Inflammatory macrophage (primary cell): ENCODE data around the gene MGAT4B.

ENCODE experiments used
- DNase-seq, 2 donors: peaks; one replicate each; pipeline ENCODE4 v3.0.0-alpha.2; 2020 to 2022

Gene MGAT4B

DNA sequence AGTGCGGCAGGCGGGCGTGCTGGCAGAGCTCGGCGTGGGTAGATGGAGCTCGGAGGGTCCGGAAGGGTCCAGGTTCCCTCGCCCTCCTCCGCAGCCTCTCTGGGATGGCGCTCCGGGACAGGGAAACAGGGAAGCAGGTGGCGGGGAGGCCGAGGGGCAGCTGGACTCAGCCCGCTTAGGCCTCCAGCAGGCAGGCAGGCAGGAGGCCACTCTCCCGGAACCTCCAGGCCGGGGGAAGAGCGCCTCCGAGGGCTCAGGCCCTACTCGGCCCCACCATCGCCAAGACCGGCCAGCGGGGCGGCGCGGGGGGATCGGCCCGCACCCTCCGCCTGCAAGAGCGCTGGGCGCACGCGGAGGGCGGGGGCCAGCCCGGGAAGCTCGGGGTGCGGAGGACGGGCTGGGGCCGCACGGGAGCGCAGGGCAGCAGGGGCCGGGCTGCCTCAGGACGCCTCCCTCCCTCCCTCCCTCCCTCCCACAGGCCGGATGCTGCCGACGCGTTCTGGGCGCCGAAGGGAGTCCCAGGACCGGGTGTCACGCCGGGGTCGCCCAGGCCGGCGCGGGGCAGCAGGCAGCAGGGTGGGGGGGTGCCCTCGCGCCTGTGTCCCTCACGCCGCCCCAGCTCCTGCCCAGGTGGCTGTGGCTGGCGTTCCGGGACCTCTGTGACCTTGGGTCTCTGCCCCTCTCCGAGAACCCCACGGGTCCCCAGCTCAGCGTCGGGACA lies 977 bp downstream of the MGAT4B start:
- peak; percentile 43 to 56 for DNase-seq

DNA sequence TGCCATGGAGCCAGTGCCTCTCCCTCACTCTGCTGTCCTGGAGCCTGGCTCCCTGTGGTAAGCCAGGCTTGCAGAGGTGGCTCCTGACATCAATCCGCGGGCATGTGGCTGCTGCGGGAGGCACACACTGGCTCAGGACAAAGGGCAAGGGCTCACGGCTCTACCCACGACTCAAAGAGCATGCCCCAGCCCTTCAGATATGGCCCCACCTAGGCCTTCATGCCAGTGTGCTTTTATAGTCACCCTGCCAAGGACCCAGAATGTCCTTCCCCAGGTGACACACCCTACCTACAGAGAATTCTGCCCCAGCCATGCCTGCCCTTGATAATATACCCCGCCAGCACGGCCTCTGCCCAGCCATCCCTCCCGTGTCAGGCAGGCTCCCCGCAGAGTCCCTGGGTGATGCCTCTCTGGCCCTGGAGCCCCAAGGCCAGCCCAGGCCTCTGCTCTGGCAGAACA lies 1.6 kb downstream of the MGAT4B start:
- DNase-seq = no peak

DNA sequence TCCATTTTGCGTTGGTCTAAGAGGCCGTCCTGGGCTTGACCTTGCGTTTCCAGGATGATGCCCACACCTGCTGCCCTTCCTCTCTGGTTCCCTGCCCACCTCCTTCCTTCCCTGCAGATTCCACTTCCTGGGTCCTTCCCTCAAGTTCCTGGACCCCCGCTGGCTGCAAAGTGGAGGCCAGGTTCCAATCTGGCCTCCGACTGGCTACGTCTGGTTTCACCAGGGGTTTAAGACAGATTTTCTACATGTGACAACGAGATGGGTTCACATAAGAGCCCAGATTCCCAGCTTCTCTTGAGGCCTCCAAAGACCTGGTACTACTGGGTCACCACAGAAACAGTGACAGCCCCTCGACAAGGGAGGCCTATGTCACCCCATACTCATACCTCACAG lies 2.1 kb downstream of the MGAT4B start:
- no peak for DNase-seq

DNA sequence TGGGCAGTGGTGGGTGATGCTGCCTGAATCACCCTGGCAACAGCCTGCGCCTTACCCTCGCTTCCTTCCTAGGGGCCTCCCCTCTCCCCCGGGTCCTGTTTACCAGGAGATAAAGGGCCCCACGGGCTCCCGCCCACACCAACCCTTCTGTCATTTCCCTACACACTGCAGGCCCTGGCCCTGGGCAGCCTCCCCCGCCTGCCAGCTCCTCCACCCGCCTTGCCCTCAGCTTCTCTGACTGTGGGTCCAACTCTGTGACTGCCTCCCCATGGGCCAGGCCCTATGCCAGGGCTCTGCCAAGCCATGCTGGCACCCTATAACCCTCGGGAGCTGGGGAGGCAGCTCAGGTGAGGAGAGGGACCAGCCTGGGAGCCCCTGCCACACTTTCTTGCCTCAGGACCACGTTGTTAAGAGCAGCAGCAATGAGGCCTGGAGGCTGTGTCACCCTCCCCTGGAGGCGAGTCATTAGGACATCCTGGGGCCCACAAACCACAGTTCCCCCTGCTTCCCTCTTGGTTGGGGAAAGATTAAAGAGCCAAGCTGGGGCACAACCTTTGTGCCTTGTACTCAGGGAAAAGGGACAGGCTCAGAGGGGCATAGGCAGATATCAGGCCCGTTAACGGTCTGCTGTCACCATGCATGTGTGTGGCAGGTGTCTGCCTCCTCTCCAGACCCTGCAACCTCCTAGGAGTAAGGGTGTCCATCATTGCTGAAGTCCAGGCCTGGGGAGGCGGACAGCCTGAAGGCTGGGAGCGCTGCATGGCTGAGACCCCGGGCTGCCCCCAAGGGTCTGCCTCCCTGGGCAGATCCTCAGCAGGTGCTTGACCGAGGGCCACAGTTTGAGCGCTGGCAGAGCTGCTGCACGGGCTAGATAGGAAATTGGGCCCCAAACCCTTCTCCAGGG lies 2.8 kb downstream of the MGAT4B start:
- DNase-seq = peak; percentile 76 to 87

DNA sequence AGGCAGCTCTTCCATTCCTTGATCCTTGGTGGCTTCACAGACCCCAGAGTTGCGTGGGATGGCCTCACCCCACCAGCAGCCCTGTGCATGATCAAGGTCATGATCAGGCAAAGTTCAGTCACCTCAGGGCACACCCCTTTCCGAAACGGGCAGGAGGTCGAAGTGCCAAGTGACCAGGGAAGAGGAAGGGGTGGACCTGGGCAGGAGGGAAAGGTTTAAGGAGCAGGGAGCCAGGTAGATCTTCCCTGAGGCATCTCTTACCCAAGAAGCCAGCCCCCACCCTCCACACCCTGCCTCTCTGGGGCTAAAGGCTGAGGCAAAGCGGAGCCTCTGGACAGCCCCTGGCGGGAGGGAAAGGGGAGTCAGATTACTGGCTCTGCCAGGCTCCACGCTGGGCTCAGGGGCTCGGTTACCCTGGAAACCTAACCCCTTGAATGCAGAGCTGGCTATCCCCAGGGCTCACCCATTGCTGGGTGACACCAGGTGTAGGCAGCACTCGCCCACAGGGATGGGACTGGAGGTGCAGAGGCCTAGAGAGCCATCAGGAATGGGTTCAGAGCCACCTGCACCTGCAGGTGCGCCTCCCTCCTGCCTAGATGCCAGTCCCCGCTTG lies 3.6 kb downstream of the MGAT4B start:
- no peak for DNase-seq

DNA sequence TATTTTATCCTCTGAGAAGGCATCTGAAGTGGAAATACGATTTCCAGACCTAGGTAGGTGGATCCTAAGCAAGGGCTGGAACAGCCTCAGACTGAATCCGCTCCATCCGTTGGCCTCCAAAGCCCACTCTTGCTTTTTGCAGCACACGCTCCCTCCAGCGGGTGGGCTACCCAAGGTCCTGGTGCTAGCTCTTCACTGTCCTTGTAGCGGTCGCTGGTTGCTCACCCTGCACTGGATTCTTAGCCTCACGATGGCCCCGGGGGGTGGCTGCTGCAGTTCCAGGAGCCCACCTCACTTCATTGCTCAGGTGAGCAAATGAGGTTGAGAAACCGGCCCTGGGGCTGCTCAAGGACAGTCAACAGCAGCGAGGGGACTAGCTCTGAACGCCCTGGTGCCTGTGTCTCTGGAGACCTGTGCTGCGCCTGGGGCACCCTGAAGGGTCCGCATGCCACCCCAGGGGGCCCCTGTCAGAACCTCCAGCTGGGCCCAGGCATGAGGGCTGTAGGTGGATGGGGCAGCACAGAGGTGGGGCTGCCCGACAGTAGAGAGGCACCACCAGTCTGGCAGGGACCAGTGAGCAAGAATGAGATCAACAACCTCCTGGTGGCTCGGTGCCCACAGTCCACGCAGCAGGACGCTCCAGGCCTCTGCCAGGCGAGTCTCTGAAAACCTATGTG lies 4.3 kb downstream of the MGAT4B start:
- DNase-seq = no peak

DNA sequence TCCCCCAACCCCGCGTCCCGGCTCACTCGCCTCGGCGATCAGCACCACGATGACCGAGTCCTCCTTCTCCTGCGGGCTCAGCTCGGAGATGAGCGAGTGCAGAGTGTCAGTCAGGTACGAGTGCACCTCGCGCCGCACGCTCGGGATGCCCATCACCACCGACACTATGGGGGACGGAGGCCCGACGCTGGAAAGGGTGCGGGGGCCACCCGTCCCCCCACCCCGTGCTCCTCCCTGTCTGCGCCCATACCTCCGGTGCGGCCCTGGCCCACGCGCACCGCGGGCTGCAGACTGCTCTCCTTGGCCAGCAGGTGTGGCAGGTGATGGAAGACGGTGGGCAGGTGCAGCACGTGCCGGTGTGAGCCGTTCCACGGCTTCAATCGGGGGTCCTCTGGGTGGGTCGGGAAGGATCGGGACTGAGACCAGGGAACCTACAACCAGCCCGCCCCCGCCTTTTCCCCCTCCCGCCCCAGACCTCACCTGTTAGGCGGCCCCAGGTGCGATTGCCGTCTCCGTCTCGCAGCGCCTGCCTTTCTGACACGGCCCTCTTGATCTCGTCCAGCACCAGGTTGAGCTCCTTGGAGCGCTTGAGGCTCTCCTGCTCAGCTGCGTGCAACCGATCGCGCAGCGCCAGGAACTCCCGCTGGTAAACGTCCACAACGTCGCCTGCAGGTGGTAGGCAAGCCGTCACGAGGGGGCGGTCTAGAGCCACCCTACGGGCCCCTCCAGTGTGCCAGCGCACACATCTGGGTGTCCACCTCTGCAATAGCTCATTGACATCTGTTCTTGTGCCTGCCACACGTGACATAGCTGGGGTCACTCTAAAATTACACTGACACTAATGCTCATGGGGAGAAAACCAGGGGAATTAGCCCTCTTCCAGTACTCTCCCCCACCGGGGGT lies 5.1 kb downstream of the MGAT4B start:
- DNase-seq = peak; percentile 77 to 78

DNA sequence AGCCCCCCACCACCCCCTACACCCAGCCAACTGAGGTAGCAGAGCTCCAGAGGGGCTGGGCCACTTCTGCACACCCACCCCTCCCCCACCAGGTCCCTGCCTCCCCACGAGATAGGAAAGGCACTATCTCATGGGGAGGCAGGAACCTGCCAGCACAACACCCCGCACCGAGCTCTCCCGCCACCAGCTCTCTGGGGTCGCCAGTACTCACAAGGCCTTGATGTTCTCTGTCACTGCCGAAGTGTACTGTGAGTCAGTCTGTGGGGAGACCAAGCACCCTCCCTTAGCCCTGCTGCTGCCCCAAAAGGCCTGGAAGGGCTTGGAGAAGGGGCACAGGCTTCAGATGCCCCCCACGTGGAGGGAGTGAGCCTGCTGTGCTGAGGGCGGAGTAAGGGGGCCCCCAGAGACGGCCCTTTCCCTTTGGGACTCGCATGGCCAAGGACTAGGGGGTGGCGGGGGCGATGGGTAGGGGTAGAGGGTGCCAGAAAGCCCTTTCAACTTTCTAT lies 5.9 kb downstream of the MGAT4B start:
- DNase-seq = no peak

DNA sequence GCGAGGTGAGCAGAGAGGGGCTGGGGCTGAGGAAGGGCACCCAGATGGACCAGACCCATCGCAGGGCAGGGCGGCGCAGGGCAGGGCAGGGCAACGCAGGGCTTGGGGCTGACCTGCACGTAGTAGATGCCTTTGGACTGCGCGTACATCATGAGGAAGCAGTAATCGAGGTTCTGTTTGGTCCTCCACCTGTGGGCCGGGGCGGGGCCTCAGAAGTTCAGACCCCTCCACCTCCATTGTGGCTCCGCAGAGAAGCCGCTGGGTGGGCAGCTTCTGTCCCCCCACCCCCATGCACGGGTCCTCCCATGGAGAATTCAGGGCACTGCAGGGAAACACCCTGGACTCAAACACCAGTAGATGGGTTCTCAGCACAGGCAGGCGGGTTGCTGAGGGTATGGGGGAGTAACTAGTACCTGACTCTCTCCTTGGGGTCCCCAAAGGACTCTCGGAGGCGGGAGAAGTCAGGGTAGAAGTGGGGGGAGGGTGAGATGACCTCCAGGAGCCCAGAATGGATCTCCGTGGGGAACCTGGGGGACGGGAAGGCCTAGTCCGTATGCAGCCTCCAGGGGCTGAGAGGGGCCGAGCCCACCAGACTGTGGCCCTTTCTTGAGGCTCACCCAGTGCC lies 6.5 kb downstream of the MGAT4B start:
- DNase-seq = no peak

DNA sequence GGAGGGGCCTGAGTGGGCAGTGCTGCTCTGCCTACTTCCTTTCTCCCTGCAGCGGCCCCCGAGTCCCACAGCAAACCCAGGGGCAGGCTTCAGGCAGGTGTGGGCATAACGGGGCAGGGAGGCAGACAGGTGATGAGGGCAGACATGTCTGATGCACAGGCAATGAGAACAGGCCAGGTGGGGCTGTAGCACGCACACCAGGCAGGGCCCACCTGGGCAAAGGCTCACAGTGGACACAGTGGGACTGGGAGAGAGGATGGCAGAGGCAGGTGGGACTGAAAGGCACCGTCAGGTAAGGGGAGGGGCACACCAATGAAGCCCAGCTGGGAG lies 7.1 kb downstream of the MGAT4B start:
- DNase-seq = no peak

DNA sequence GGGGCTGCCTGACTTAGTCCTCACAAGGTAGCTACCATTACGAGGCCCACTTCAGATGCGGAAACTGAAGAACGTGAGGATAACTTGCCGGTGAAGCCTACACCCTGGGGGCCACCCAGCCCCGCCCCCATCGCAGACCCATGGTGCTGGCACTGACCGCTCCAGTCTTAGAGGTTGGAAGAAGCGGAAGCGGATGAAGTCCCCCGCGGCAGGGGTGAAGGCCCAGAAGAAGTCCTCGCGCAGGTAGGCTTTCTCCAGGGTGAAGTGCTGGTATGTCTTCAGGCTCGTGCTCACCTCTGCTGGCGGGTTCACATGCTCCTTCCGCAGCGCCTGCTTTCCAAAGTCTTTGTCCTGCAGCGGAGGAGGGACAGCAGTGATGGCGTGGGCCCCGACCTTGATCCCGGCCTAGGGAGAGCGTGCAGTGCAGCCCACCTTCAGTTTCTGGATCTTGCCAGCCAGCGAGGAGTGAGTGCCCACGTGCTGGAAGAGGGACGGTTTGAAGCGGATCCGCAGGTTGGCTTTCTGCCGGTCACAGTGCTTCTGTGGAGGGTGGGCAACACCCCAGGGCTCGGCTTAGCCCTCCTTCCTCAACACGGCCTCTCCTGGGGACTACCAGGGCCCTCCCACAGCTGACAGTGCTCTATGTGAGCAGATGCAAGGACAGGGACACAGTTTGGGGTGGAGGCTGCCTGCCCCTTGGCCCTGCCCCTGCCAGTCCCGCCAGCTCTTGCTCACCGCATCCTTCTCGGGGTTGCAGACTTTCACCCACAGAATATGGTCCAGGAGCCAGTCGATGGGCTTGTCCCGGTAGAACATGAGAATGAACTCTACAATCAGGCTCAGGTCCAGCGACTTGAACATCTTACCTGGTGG lies 7.7 kb downstream of the MGAT4B start:
- DNase-seq = no peak

DNA sequence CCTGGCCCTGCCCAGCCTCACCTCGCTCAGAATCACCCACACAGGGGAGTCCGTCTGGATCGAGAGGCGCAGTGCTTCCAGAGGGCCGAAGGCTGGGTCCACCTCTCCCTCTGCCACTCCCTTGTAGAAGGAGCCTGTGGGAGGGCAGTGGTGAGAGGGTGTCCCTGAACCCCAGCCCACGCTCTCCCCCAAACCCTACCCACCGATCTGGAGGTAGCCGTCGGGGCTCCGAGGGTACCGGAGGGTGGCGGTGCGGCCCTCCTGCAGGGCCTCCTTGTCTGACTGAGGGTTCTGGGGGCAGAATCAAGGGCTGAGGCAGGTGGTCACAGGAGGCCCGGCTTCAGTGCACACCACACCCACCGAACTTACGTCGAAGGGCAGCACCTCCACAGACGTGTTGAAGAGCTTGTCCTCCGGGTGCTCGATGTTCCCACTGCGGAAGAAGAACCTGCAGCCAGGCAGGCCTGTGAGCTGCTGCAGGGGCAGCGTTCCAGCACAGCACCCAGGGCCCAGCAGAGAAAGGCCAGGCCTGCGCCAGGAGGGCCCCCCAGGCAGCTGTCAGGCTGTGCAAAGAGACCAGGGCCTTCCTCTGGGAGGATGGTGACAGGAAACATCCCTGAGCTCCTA lies 8.4 kb downstream of the MGAT4B start:
- DNase-seq = no peak

DNA sequence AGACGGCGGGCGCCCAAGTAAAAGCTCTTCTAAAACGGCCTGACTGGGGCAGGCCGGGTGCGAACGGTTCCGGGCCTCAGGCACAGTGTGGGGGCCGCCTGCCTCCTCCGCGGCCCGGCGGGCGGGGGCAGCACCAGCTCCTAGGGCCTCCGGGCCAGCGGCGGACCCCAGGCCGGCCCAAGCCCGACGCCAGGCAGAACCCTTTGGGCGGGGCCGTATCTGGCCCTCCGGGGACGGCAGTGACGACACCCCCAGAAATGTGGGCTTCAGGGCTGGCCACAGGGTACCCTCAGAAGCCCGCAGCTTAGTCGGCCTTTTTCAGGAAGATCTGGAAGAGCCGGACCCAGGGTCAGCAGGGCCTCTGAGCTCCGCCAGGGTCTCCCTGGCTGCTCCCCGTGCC lies 8.9 kb downstream of the MGAT4B start:
- no peak for DNase-seq

DNA sequence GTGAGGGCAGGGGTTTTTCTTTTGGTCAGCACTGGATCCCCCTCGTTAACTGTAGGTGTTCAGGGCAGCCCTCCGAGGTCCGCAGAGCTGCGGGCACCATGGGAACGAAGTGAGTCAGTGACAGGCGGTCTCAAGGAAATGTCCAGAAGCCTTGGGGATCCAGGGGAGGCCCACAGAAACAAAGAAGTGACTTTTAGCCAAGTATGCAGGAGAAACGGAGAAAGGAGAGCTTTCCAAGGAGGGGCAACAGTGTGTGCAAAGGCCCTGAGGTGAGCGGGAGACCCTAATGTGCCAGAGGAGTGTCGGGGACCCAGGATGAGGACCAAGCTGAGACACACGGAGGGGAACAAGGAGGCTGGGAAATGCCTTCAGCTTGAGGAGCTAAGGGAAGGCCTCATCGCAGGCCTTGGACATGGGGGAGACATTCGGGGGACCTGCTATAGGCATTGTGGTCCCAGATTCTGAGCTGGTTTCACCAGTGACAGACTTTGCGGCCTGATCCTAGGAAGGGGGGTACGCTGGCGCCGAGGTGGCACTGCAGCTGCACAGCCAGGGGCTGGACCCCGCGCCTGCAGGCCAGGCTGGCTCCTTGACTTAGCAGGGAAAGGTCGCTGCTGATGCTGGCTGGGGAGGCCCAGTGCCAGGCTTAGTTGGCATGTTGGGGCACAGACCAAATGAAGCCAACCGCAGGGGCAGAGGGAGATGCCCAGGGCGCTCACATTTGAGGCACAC lies 9.6 kb downstream of the MGAT4B start:
- DNase-seq = no peak

DNA sequence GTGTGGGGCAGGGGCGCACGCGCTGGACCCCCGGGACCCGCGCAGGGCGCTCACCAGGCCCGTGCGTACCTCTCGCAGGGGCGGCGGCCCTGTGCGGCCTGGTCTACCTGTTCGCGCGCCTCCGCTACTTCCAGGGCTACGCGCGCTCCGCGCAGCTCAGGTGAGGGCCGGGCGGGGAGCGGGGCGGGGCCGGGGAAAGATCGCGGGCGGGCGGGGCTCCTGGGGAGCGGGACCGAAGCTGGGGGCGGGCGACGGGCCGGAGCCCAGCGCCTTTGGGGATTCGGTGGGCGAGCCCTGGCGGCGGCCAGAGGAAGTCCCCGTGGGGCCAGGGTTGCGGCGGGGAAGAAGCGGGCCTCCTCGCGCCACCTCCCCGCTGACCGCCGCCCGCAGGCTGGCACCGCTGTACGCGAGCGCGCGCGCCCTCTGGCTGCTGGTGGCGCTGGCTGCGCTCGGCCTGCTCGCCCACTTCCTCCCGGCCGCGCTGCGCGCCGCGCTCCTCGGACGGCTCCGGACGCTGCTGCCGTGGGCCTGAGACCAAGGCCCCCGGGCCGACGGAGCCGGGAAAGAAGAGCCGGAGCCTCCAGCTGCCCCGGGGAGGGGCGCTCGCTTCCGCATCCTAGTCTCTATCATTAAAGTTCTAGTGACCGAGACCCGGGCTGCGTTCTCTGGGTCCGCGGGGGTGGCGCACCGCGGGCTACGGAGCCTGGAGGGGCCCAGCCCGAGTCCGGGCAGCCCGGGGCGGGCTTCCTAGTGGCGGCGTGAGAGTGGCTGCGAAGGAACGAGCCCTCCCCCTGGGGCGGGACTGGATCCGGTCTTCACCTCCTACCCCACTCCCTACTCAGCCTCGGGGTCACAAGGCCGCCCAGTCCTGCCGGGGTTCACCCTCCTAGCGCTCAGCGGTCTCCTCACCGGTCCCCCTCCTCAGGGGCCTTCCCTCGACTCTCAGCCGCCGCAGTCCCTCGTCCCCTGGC lies 10.5 kb downstream of the MGAT4B start:
- DNase-seq = peak; percentile 81 to 90

DNA sequence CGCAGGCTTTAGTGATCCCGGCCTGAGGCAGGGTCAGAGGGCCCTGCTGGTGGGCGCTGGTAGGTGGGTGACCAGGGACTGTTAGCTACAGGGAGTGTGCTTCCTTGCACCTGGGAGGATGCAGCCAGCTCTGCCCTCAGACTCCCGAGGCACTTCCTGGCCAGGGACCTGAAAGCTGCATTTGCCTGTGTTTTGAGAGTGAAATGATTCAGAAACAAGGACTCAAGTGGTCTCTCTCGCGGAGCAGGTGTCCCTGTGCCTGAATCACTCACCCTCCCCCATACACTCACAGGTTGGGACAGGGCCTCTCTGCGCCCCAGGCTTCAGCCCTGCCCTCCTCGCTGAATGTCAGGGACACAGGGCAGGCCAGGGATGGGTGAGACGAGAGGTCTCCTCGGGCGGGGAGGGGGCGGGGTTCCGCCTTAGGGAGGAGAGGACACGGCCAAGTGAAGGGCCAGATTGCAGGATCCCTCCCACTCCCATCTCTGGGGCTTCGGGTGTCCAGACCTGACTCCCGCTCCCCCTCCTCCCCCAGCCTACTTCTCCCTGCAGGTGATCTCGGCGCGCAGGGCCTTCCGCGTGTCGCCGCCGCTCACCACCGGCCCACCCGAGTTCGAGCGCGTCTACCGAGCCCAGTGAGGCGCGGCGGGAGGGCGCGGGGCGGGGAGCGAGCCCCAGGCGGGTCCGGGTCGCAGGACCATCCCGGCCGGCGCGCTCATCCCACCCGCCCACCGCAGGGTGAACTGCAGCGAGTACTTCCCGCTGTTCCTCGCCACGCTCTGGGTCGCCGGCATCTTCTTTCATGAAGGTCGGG lies 11.4 kb downstream of the MGAT4B start:
- no peak for DNase-seq

DNA sequence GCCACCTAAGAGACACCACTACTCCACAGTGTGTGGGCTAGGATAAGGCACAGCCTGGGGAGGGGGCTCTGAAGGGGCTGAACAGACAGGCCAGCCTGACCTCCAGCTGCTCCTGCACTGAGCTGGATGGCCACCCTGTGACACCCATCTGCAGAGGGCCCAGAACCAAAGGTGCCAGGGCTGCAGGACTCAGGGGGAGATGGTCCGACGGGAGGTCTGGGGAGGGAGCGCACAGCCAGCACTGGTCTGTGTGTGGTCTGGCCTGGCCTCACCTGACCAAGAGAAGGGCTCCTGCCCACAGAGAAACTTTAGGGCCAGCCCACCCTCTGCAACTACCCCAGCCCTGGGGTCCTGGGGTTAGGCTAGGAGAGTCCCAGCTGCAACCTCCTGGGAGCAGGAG lies 12.1 kb downstream of the MGAT4B start:
- DNase-seq = no peak
